ENCODE data around the gene UBE3C.
"Not testable (repeated sequence)": the region's sequence is repeated elsewhere in the genome, so short reads cannot be mapped to it uniquely, and the experiment has no call there.

UBE3C gene

DNA sequence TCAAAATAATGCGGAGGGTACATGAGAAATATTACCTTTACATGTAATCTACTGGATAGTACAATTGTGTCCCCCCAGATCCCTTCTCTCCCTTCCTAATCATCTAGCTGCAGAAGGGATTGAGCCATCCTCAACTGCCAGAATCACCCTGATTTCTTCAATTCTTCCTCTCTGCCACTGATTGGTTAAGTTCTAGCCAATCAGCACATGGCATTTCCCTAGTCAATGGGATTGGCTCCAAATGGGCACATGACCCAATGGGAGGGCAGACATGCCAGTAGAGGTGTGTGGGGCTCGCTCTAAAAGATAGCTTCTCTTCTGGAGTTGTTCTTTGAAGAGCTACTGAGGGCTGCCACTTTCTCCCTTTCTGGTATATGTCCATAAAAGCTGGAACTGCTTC is 20.9 kb upstream of the UBE3C start:
- no peak for DNase-seq (ENCODE audit: insufficient read length)

DNA sequence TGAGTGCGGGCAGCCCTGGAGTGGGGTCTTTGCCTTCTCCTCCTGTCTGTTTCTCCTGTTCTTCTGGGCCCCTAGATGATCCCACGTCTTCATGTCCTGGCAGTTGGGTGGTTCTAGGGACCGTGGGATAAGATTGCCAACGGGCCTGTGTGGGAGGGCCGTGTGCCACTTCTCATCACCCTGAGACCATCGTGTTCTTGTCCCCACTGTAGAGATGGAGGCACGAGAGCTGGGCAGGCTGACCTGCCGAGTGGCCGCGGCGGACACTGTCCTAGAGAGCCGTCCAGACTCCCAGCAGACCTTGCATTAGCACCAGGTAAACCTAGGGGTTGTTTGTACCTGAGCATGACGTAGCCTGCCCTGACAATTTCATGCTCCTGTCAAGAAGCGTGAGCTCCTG is 18.5 kb upstream of the UBE3C start:
- TF ChIP-seq TAF1 (IDR thresholded peaks at IDR 0.05; ENCODE audit: borderline replicate concordance, low read depth, low read length): no peak
- TF ChIP-seq POLR2AphosphoS5 (IDR thresholded peaks at IDR 0.05; ENCODE audit: low read depth, low read length): no peak
- no peak for TF ChIP-seq POLR2A (IDR thresholded peaks at IDR 0.05; ENCODE audit: low read depth, low read length)
- DNase-seq (ENCODE audit: insufficient read length) (no peak), FAIRE-seq (no peak)

More for the DNA sequence above, 20.9 kb upstream of the UBE3C start:
- TF ChIP-seq POLR2AphosphoS5 (IDR thresholded peaks at IDR 0.05; ENCODE audit: low read depth, low read length) (no peak), POLR2A (IDR thresholded peaks at IDR 0.05; ENCODE audit: low read depth, low read length) (no peak), TAF1 (IDR thresholded peaks at IDR 0.05; ENCODE audit: borderline replicate concordance, low read depth, low read length) (no peak)
- no peak for FAIRE-seq

DNA sequence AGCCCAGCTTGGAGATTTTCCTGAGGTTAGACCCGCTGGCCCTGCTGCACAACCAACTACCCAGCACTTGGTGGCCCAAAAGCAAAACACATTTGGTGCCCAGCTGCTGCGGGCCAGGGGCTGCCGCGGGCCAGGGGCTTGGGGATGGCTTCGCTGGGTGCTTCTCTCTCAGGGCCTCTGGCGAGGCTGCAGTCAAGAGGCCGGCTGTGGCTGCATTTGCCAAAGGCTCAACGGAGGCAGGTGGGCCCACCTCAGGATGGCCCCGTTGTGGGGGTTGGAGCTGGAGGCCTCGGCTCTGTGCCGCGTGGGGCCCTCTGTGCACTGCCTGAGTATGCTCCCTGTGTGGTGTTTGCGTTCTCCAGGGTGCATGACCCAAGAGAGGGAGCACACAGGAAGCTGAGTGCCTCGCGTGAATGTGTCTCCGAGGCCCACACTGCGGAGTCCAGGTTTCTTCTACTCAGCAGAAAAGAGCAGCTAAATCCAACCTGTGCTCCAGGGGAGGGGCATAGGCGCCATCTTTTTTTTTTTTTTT is 17.5 kb upstream of the UBE3C start:
- TF ChIP-seq TAF1 (IDR thresholded peaks at IDR 0.05; ENCODE audit: borderline replicate concordance, low read depth, low read length) (no peak), POLR2AphosphoS5 (IDR thresholded peaks at IDR 0.05; ENCODE audit: low read depth, low read length) (no peak), POLR2A (IDR thresholded peaks at IDR 0.05; ENCODE audit: low read depth, low read length) (no peak)
- no peak for FAIRE-seq
- DNase-seq (ENCODE audit: insufficient read length): no peak

DNA sequence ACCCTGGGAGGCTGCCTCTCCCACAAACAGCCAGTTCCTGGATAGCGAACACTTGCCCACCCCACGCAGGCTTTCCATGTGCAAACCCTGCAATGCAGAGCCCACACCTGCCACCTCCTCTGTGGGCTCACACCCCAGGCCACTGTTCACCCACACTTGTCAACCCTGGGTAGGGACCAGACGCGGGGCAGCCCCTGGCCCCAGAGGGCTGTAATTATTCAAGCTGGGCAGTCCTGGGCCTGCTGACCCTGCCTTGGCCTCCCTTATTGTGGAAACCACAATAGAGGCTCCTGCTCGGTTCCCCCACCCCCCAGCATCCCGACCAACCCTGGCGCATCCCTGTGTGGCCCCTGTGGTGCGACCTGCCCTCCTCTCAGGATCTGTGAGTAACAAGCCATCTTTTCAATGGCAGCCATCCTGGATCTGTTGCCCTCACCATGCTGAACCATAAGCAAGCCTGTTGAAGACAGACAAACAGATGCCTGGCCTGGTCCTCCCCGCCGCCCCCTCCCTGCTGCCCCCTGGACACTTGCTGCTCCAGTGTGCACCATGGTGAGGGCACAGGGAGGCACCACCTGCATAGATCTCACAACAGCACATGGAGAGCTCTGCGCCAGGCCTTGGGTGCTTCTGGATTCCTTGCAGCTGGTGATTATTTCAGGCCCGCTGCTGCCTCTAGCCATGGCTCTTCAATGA is 15.8 kb upstream of the UBE3C start:
- DNase-seq (ENCODE audit: insufficient read length) (no peak), FAIRE-seq (no peak)
- TF ChIP-seq TAF1 (IDR thresholded peaks at IDR 0.05; ENCODE audit: borderline replicate concordance, low read depth, low read length) (no peak), POLR2AphosphoS5 (IDR thresholded peaks at IDR 0.05; ENCODE audit: low read depth, low read length) (no peak), POLR2A (IDR thresholded peaks at IDR 0.05; ENCODE audit: low read depth, low read length) (no peak)

DNA sequence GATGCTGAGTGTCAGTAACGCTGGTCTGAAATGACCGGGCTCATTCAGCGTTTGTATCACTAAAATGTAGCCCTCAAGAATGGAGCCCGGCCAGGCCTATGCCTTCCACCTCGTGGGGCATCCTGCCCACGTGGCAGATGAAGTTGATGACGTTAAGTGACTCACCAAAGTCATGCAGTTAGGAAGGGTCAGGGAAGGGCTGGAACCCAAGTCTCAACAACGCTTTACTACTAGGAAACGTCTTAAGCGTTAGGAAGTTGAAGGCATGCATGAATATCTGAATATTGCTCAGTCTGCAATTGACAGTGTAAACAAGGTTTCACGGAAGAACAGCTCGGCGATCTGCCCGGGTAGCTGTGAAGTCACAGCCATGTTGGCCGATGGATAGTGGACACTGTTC is 14.0 kb upstream of the UBE3C start:
- DNase-seq (ENCODE audit: insufficient read length): no peak

DNA sequence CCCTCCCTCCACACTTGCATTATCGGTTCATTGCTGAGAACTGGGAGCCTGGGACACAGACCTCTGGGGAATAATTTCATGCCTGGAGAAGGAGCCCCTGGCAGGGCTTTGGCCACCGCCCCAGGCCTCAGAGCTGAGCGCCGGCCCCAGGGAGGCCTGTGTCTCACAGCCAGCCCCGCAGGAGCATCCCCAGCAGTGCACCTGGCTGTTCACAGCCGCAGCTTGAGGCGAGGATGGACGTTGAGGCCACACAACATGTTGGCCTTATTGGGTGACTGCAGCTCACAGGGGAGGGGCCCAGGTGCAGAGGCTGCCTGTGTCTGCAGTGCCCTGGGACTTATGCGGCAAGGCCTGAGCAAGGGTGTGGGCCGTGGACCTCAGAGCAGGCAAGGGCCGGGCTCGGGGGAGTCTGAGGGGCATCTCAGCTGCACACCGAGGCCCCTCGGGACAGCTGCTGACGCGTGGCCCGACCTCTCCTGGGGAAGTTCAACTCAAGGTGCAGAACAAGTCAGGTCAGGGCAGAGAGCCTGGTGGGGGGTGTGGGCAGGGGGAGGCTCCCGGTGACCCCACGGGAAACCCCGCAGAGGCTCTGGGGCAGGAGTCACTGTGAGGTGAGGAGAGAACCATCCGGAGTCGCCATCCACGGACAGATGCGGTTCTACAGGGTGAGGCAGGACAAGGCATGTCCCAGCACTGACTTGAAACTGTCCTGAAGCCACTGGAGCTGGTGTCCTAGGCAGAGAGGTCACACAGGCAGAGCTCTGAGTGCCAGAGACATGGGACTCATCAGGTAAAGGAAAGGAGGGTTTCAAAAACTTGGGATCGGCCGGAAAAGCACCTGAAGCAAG is 13.1 kb upstream of the UBE3C start:
- TF ChIP-seq TAF1 (IDR thresholded peaks at IDR 0.05; ENCODE audit: borderline replicate concordance, low read depth, low read length): no peak
- no peak for TF ChIP-seq POLR2AphosphoS5 (IDR thresholded peaks at IDR 0.05; ENCODE audit: low read depth, low read length)
- TF ChIP-seq POLR2A (IDR thresholded peaks at IDR 0.05; ENCODE audit: low read depth, low read length): no peak
- DNase-seq (ENCODE audit: insufficient read length) (no peak), FAIRE-seq (no peak)

More for the DNA sequence above, 14.0 kb upstream of the UBE3C start:
- FAIRE-seq: no peak
- TF ChIP-seq POLR2AphosphoS5 (IDR thresholded peaks at IDR 0.05; ENCODE audit: low read depth, low read length) (no peak), POLR2A (IDR thresholded peaks at IDR 0.05; ENCODE audit: low read depth, low read length) (no peak), TAF1 (IDR thresholded peaks at IDR 0.05; ENCODE audit: borderline replicate concordance, low read depth, low read length) (no peak)

DNA sequence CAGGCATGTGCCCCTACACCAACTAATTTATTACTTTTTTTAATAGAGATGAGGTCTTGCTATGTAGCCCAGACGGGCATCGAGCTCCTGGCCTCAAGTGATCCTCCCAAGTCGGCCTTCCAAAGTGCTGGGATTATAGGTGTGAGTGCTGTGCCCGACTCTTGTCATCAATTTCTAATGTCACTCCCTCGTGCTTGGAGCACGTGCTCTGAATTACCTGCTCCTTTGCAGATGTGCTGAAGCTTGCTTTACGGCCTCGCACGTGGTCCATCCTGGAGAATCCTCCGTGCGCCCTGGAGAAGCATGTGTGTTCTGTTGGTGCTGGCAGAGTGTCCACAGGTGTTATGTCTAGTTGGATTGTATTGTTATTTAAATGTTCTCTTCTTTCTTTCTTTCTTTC is 11.8 kb upstream of the UBE3C start:
- no peak for DNase-seq (ENCODE audit: insufficient read length)
- FAIRE-seq: no peak

DNA sequence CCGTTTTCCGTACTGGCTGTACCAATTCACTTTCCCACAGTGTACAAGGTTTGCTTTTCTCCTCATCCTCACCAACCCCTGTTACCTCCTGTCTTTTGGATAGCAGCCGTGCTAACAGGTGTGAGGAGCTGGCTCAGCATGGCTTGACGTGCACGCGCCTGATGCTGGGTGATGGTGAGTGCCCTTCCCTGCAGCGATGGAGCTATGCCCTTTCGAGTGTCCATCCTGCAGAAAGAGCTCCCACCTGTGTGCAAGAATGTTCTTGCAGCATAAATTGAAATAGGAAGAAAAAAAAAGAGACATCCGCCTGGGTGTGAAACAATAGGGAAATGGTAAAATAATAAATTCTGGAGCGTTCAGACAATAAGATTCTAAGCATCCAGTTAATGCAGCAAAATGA is 9.5 kb upstream of the UBE3C start:
- TF ChIP-seq TAF1 (IDR thresholded peaks at IDR 0.05; ENCODE audit: borderline replicate concordance, low read depth, low read length) (no peak), POLR2A (IDR thresholded peaks at IDR 0.05; ENCODE audit: low read depth, low read length) (no peak), POLR2AphosphoS5 (IDR thresholded peaks at IDR 0.05; ENCODE audit: low read depth, low read length) (no peak)
- DNase-seq (ENCODE audit: insufficient read length): no peak
- FAIRE-seq: no peak

More for the DNA sequence above, 11.8 kb upstream of the UBE3C start:
- TF ChIP-seq TAF1 (IDR thresholded peaks at IDR 0.05; ENCODE audit: borderline replicate concordance, low read depth, low read length) (no peak), POLR2A (IDR thresholded peaks at IDR 0.05; ENCODE audit: low read depth, low read length) (no peak)

DNA sequence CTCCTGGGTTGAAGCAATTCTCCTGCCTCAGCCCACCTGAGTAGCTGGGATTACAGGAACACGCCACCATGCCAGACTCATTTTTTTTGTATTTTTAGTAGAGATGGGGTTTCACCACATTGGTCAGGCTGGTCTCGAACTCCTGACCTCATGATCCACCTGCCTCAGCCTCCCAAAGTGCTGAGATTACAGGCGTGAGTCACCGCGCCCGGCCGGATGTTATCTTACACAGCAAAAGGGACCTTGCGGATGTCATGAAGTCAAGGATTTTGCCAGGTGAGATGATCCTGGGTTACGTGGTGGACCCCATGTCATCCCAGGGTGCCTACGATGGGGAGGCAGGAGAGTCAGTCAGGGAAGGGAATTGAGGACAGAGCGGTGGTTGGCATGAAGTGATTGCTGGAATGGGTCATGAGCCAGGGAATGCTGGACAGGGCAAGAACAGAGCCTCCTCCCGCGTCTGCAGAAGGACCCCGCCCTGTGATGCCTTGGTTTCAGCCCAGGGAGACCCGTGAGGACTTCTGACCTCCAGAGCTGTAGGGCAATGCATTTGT is 8.7 kb upstream of the UBE3C start:
- FAIRE-seq (no peak), DNase-seq (ENCODE audit: insufficient read length) (no peak)
- no peak for TF ChIP-seq POLR2A (IDR thresholded peaks at IDR 0.05; ENCODE audit: low read depth, low read length)
- no peak for TF ChIP-seq POLR2AphosphoS5 (IDR thresholded peaks at IDR 0.05; ENCODE audit: low read depth, low read length)
- no peak for TF ChIP-seq TAF1 (IDR thresholded peaks at IDR 0.05; ENCODE audit: borderline replicate concordance, low read depth, low read length)

DNA sequence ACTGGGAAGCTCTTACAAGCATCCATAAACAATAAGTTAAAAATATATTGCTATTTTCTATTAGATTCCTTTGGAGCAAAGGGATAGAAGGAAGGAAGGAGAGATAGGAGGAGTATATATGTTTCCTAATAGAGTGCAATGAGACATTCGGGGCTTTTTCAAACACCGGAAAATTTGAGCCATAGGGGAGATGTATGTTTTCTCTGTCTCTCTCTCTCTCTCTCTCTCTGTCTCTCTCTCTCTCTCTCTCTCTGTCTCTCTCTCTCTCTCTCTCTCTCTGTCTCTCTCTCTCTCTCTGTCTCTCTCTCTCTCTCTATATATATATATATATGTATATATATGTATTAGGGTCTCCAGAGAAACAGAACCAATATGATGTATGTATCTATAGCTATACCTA is 7.9 kb upstream of the UBE3C start:
- not testable (repeated sequence) for DNase-seq (ENCODE audit: insufficient read length); FAIRE-seq

DNA sequence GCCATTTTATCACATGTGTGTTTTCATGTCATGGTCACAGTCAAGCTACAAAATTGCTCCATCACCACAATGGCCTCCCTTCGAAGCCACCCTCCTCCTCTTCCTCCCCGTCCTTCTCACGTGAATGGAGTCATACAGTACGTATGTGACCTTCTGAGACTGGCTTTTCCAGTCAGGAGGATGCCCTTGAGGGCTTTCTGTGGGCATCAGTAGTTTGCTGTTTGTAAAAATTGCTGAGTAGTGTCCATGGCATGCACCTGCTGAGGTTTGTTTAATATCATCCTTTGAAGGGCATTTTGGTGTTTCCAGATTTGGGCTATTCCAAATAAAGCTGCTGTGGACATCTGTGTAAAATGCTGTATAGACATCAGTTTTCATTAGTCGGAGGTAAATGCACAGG is 5.9 kb upstream of the UBE3C start:
- FAIRE-seq (no peak), DNase-seq (ENCODE audit: insufficient read length) (no peak)
- TF ChIP-seq POLR2A (IDR thresholded peaks at IDR 0.05; ENCODE audit: low read depth, low read length) (no peak), POLR2AphosphoS5 (IDR thresholded peaks at IDR 0.05; ENCODE audit: low read depth, low read length) (no peak)

DNA sequence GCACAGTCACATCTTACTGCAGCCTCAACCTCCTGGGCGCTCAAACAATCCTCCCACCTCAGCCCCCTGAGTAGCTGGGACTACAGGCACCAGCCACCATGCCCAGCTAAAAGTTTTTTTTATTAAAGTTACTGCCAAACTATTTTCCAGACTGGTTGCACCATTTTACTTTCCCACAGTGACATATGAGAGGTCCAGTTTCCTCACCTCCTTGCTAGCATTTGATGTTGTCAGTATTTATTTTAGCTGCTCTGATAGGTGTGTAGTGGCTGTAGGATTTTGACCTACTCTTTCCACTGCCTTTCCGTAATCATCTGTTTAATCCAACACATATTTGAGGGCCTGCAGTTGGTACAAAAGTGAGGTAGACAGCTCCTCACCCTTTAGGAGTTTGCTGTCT is 5.4 kb upstream of the UBE3C start:
- TF ChIP-seq POLR2A (IDR thresholded peaks at IDR 0.05; ENCODE audit: low read depth, low read length) (no peak), TAF1 (IDR thresholded peaks at IDR 0.05; ENCODE audit: borderline replicate concordance, low read depth, low read length) (no peak), POLR2AphosphoS5 (IDR thresholded peaks at IDR 0.05; ENCODE audit: low read depth, low read length) (no peak)
- FAIRE-seq (no peak), DNase-seq (ENCODE audit: insufficient read length) (no peak)
